SK-N-SH (cell line): Measurements from ENCODE around the gene LRAT. TPM values are rescaled to one million over a fixed set of nuclear protein-coding genes. Genes with fewer than 3 reads are reported as not detected.

ENCODE experiments used
- CTCF ChIA-PET: fragments of 300-600, 350-600 bp; formaldehyde crosslinking; extraction: SDS; loops from one replicate; lab custom pipeline; 2021; lab: Yijun Ruan, JAX
- POLR2A ChIA-PET: fragments of 350-600 bp; sonication (Branson Sonifier 250); formaldehyde crosslinking; extraction: SDS; loops from one replicate; lab custom pipeline; 2020; ENCODE audit warnings: antibody characterized with exemption, inconsistent platforms; lab: Yijun Ruan, JAX
- DNase-seq: peaks from one replicate; pipeline ENCODE4 v3.0.0; 2012
- H2AFZ ChIP-seq: fragments of 200-600 bp; sonication (generic); 2 replicates; pipeline ENCODE4 v1.8.1; 2016; ENCODE audit warnings: antibody characterized with exemption, mild to moderate bottlenecking, low read depth
- H3F3A ChIP-seq: fragments of 200-600 bp; sonication (generic); replicated peaks from 2 replicates; pipeline ENCODE3; 2016; ENCODE audit warnings: antibody characterized with exemption, mild to moderate bottlenecking; ENCODE audit not compliant: insufficient read depth
- H3K27ac ChIP-seq, 2 experiments: fragments of 200-500 bp in 1 of 2; fragments of 200-600 bp in 1 of 2; sonication (Bioruptor generic) in 1 of 2; sonication (generic), shearing (Covaris generic) in 1 of 2; 2 replicates each; pipeline versions ENCODE4 v1.5.1 to v1.6.1; 2014 to 2016; ENCODE audit warnings: low read depth in 2 of 2, inconsistent platforms in 1 of 2, low read length in 1 of 2, mild to moderate bottlenecking in 1 of 2, mixed read lengths in 1 of 2
- H3K27me3 ChIP-seq: fragments of 200-600 bp; sonication (generic), shearing (Covaris generic); 2 replicates; pipeline ENCODE4 v1.6.1; 2016; ENCODE audit warnings: mixed run types; ENCODE audit not compliant: insufficient read depth
- H3K36me3 ChIP-seq, 2 experiments: fragments of 200-500 bp in 1 of 2; fragments of 200-600 bp in 1 of 2; sonication (Bioruptor generic) in 1 of 2; sonication (generic) in 1 of 2; replicated peaks in 1 of 2; 2 replicates each; pipeline versions ENCODE3 to v1.5.1; 2014 to 2016; ENCODE audit warnings: low read length in 1 of 2, mild to moderate bottlenecking in 1 of 2; ENCODE audit not compliant: insufficient read depth in 2 of 2, control insufficient read depth in 1 of 2
- H3K4me1 ChIP-seq, 2 experiments: fragments of 200-500 bp in 1 of 2; fragments of 200-600 bp in 1 of 2; sonication (Bioruptor generic) in 1 of 2; sonication (generic), shearing (Covaris generic) in 1 of 2; 2 replicates each; pipeline versions ENCODE4 v1.5.1 to v1.6.1; 2014 to 2016; ENCODE audit warnings: low read depth in 1 of 2, low read length in 1 of 2, mixed run types in 1 of 2; ENCODE audit not compliant: insufficient read depth in 2 of 2, control insufficient read depth in 1 of 2
- H3K4me2 ChIP-seq: fragments of 200-600 bp; sonication (generic), shearing (Covaris generic); 2 replicates; pipeline ENCODE4 v1.6.1; 2017; ENCODE audit warnings: mixed run types
- H3K4me3 ChIP-seq, 2 experiments: fragments of 200-500 bp in 1 of 2; fragments of 200-600 bp in 1 of 2; sonication (Bioruptor generic) in 1 of 2; sonication (generic), shearing (Covaris generic) in 1 of 2; 2 replicates each; pipeline versions ENCODE4 v1.5.1 to v1.8.1; 2014 to 2016; ENCODE audit warnings: low read depth in 2 of 2, inconsistent platforms in 1 of 2, low read length in 1 of 2, mild to moderate bottlenecking in 1 of 2, mixed read lengths in 1 of 2, moderate library complexity in 1 of 2
- H3K79me2 ChIP-seq: fragments of 200-600 bp; sonication (generic); 2 replicates; pipeline ENCODE4 v1.8.1; 2017; ENCODE audit warnings: mild to moderate bottlenecking; ENCODE audit not compliant: insufficient read depth
- H3K9ac ChIP-seq: fragments of 200-600 bp; sonication (generic); 2 replicates; pipeline ENCODE4 v1.6.1; 2017; ENCODE audit warnings: mixed run types
- H3K9me2 ChIP-seq: fragments of 200-600 bp; sonication (generic); 2 replicates; pipeline ENCODE4 v1.6.1; 2017; ENCODE audit warnings: mixed run types
- H3K9me3 ChIP-seq: fragments of 200-600 bp; sonication (generic); 2 replicates; pipeline ENCODE4 v1.6.1; 2017; ENCODE audit warnings: mixed run types, mild to moderate bottlenecking, moderate library complexity
- H4K20me1 ChIP-seq: fragments of 200-600 bp; sonication (generic); 2 replicates; pipeline ENCODE4 v1.6.1; 2017; ENCODE audit warnings: mild to moderate bottlenecking, mixed run types; ENCODE audit not compliant: insufficient read depth
- EP300 ChIP-seq, 2 experiments: IDR thresholded peaks; 2 replicates each; pipeline versions ENCODE4 v1.4.0 to v1.6.1; 2012; ENCODE audit warnings: borderline replicate concordance in 1 of 2, low read depth in 1 of 2, low read length in 1 of 2
- GABPA ChIP-seq: IDR thresholded peaks from 2 replicates; pipeline ENCODE4 v1.4.0; 2012; ENCODE audit warnings: low read depth, mild to moderate bottlenecking
- MAX ChIP-seq: IDR thresholded peaks from 2 replicates; pipeline ENCODE4 v1.4.0; 2012; ENCODE audit warnings: low read depth
- MEF2A ChIP-seq: IDR thresholded peaks from 2 replicates; pipeline ENCODE4 v1.4.0; 2012; ENCODE audit warnings: low read depth, borderline replicate concordance
- NRF1 ChIP-seq: IDR thresholded peaks from 2 replicates; pipeline ENCODE4 v1.6.1; 2012; ENCODE audit warnings: low read depth, mild to moderate bottlenecking, low read length
- POLR2AphosphoS5 ChIP-seq: IDR thresholded peaks from 2 replicates; pipeline ENCODE4 v1.6.1; 2012; ENCODE audit warnings: low read depth, low read length
- RAD21 ChIP-seq: IDR thresholded peaks from 2 replicates; pipeline ENCODE4 v1.6.1; 2012; ENCODE audit warnings: mild to moderate bottlenecking, low read length
- RCOR1 ChIP-seq: fragments of 150-350 bp; IDR thresholded peaks from 2 replicates; pipeline ENCODE4 v1.6.1; 2017; ENCODE audit warnings: antibody characterized with exemption, low read length
- RXRA ChIP-seq: IDR thresholded peaks from 2 replicates; pipeline ENCODE4 v1.4.0; 2012; ENCODE audit warnings: low read depth, mild to moderate bottlenecking, borderline replicate concordance
- SIN3A ChIP-seq: IDR thresholded peaks from 2 replicates; pipeline ENCODE4 v1.6.1; 2012; ENCODE audit warnings: low read depth, mild to moderate bottlenecking, low read length, moderate library complexity, borderline replicate concordance
- TAF1 ChIP-seq: IDR thresholded peaks from 2 replicates; pipeline ENCODE4 v1.6.1; 2012; ENCODE audit warnings: low read depth, mild to moderate bottlenecking, low read length, moderate library complexity, borderline replicate concordance
- TCF12 ChIP-seq: IDR thresholded peaks from 2 replicates; pipeline ENCODE4 v1.4.0; 2012
- TEAD4 ChIP-seq: IDR thresholded peaks from 2 replicates; pipeline ENCODE4 v1.4.0; 2012; ENCODE audit warnings: mild to moderate bottlenecking, borderline replicate concordance; ENCODE audit not compliant: insufficient read depth
- WGBS: methylation state at CpG from one replicate; pipeline ENCODE4 v1.1.6; 2017; ENCODE audit warnings: low lambda C conversion rate; 5-methylcytosine and 5-hydroxymethylcytosine counted together
- polyA plus RNA-seq, 3 experiments: library from polyadenylated mRNA; depleted of rRNA; stranded (reverse); fragments of >200 nt; gene quantifications; 2 replicates each; pipeline ENCODE4 v1.2.3, GENCODE V29; 2012
- TF ChIP-seq, protein P1 (sequence below): IDR thresholded peaks from 2 replicates; pipeline ENCODE4 v1.4.0; 2012; ENCODE audit warnings: low read depth, borderline replicate concordance
- TF ChIP-seq, protein P2 (sequence below): IDR thresholded peaks from 2 replicates; pipeline ENCODE4 v1.6.1; 2012; ENCODE audit warnings: mild to moderate bottlenecking, low read depth, low read length, moderate library complexity
- TF ChIP-seq, protein P3 (sequence below): fragments of 200-600 bp; sonication (generic); IDR thresholded peaks from 2 replicates; pipeline ENCODE4 v1.6.1; 2017; ENCODE audit warnings: antibody characterized with exemption, mild to moderate bottlenecking, moderate library complexity

LRAT gene
- polyA plus RNA-seq, 1 of the 3 experiments (the other 2 are of a cell fraction) = not detected

DNA sequence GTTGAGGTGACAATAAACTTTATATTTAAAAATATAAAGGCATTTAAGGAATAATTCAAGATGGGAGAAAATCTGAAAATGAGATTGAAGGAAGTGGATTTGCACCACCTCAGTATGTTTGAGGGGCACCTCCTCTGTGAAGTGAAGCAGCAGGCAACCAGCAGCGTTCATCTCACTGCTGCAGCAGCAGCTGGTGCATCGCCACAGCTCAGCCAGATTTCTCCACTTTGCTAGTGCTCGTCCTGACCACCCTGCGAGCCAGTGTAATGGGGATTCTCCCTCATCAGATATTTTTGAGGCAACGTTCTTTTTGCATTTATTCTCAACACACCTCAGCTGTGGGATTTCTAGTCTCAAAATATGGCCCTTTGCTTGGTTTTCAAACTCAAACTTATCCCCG is 13.9 kb downstream of the LRAT start:
- H4K20me1 ChIP-seq = no peaks in the 10 kb centered on the region
- no peaks in the 10 kb centered on the region for H3K79me2 ChIP-seq
- no peaks in the 10 kb centered on the region for H3K4me1 ChIP-seq
- no peak overlapping the region for H2AFZ ChIP-seq
- no peak for DNase-seq
- H3K36me3 ChIP-seq = no peaks in the 10 kb centered on the region
- H3K9me3 ChIP-seq = no peaks in the 10 kb centered on the region
- 6% methylated on average over 6 of the region's 6 CpGs for whole genome bisulfite sequencing
- no peaks in the 10 kb centered on the region; the same call in 1 of the 2 replicates for H3K27me3 ChIP-seq
- H3K9ac ChIP-seq = no peak overlapping the region
- no peak overlapping the region for H3K4me2 ChIP-seq
- no peak overlapping the region for H3K27ac ChIP-seq
- POLR2A ChIA-PET = no interaction called here
- no peak overlapping the region for H3K4me3 ChIP-seq
- H3K9me2 ChIP-seq = no peaks in the 10 kb centered on the region
- TF ChIP-seq, protein P1, sequence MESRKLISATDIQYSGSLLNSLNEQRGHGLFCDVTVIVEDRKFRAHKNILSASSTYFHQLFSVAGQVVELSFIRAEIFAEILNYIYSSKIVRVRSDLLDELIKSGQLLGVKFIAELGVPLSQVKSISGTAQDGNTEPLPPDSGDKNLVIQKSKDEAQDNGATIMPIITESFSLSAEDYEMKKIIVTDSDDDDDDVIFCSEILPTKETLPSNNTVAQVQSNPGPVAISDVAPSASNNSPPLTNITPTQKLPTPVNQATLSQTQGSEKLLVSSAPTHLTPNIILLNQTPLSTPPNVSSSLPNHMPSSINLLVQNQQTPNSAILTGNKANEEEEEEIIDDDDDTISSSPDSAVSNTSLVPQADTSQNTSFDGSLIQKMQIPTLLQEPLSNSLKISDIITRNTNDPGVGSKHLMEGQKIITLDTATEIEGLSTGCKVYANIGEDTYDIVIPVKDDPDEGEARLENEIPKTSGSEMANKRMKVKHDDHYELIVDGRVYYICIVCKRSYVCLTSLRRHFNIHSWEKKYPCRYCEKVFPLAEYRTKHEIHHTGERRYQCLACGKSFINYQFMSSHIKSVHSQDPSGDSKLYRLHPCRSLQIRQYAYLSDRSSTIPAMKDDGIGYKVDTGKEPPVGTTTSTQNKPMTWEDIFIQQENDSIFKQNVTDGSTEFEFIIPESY = no peak
- no peak for TF ChIP-seq MEF2A
- no peak for TF ChIP-seq NRF1
- TF ChIP-seq SIN3A = no peak
- TF ChIP-seq, protein P2, sequence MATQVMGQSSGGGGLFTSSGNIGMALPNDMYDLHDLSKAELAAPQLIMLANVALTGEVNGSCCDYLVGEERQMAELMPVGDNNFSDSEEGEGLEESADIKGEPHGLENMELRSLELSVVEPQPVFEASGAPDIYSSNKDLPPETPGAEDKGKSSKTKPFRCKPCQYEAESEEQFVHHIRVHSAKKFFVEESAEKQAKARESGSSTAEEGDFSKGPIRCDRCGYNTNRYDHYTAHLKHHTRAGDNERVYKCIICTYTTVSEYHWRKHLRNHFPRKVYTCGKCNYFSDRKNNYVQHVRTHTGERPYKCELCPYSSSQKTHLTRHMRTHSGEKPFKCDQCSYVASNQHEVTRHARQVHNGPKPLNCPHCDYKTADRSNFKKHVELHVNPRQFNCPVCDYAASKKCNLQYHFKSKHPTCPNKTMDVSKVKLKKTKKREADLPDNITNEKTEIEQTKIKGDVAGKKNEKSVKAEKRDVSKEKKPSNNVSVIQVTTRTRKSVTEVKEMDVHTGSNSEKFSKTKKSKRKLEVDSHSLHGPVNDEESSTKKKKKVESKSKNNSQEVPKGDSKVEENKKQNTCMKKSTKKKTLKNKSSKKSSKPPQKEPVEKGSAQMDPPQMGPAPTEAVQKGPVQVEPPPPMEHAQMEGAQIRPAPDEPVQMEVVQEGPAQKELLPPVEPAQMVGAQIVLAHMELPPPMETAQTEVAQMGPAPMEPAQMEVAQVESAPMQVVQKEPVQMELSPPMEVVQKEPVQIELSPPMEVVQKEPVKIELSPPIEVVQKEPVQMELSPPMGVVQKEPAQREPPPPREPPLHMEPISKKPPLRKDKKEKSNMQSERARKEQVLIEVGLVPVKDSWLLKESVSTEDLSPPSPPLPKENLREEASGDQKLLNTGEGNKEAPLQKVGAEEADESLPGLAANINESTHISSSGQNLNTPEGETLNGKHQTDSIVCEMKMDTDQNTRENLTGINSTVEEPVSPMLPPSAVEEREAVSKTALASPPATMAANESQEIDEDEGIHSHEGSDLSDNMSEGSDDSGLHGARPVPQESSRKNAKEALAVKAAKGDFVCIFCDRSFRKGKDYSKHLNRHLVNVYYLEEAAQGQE = no peak
- no peak for TF ChIP-seq GABPA
- no peak for TF ChIP-seq EP300 (IDR thresholded peaks at IDR 0.05; ENCODE audit: borderline replicate concordance in 1 of 2, low read depth in 1 of 2, low read length in 1 of 2)
- no peak for TF ChIP-seq RXRA
- no peak for TF ChIP-seq TEAD4
- no peak for TF ChIP-seq RCOR1
- TF ChIP-seq, all 33 proteins: peak for 0
- CTCF ChIA-PET = no interaction called here
- H3F3A ChIP-seq = no peaks in the 10 kb centered on the region

GRCh38 chr4:154760895-154761294 is 17.1 kb downstream of the LRAT start:
- no peak for DNase-seq
- no peaks in the 10 kb centered on the region for H3K27me3 ChIP-seq
- no peak overlapping the region for H3K4me3 ChIP-seq
- H3K9me2 ChIP-seq = no peaks in the 10 kb centered on the region
- no peak overlapping the region for H3K27ac ChIP-seq
- no peak overlapping the region for H3K9ac ChIP-seq
- H3K4me2 ChIP-seq = no peak overlapping the region
- no peaks in the 10 kb centered on the region for H3K9me3 ChIP-seq
- CTCF ChIA-PET = no interaction called here
- POLR2A ChIA-PET = interaction anchor here (0.5 kb wide), 1 partner anchor 63 kb away, joined by 3 read pairs; no protein-coding TSS in a partner anchor
- no peaks in the 10 kb centered on the region for H3K4me1 ChIP-seq
- WGBS = 0% methylated on average over 2 of the region's 2 CpGs
- H3F3A ChIP-seq = no peaks in the 10 kb centered on the region
- no peaks in the 10 kb centered on the region for H3K79me2 ChIP-seq
- no peaks in the 10 kb centered on the region for H3K36me3 ChIP-seq
- H2AFZ ChIP-seq = no peak overlapping the region
- no peaks in the 10 kb centered on the region for H4K20me1 ChIP-seq
- no peak for TF ChIP-seq RAD21
- no peak for TF ChIP-seq POLR2AphosphoS5
- TF ChIP-seq MAX = no peak
- TF ChIP-seq, protein P3, sequence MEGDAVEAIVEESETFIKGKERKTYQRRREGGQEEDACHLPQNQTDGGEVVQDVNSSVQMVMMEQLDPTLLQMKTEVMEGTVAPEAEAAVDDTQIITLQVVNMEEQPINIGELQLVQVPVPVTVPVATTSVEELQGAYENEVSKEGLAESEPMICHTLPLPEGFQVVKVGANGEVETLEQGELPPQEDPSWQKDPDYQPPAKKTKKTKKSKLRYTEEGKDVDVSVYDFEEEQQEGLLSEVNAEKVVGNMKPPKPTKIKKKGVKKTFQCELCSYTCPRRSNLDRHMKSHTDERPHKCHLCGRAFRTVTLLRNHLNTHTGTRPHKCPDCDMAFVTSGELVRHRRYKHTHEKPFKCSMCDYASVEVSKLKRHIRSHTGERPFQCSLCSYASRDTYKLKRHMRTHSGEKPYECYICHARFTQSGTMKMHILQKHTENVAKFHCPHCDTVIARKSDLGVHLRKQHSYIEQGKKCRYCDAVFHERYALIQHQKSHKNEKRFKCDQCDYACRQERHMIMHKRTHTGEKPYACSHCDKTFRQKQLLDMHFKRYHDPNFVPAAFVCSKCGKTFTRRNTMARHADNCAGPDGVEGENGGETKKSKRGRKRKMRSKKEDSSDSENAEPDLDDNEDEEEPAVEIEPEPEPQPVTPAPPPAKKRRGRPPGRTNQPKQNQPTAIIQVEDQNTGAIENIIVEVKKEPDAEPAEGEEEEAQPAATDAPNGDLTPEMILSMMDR = no peak
- no peak for TF ChIP-seq TEAD4
- TF ChIP-seq, protein P2 = no peak
- no peak for TF ChIP-seq TAF1
- TF ChIP-seq TCF12 = no peak
- no peak for TF ChIP-seq NRF1
- no peak for TF ChIP-seq RCOR1
